MCF 10A (cell line): Measurements from ENCODE around the gene DAGLA. TPM values are rescaled to one million over a fixed set of nuclear protein-coding genes. Genes with fewer than 3 reads are reported as not detected.

Source experiments
- BruUV-seq: library from RNA; stranded (reverse); fragments of 400-500 nt; replicated peaks from 2 replicates; lab custom pipeline; 2021; lab: Mats Ljungman, UMichigan
- CTCF ChIA-PET: fragments of 300-600 bp; sonication (Branson Sonifier 250); formaldehyde crosslinking; extraction: SDS; loops from one replicate; lab custom pipeline; 2021; ENCODE audit warnings: antibody characterized with exemption, inconsistent platforms; lab: Yijun Ruan, JAX
- POLR2A ChIA-PET: fragments of 300-600, 350-650 bp; sonication (Branson Sonifier 250); formaldehyde crosslinking; extraction: SDS; loops from one replicate; lab custom pipeline; 2020; ENCODE audit warnings: antibody characterized with exemption, inconsistent platforms; lab: Yijun Ruan, JAX
- DNase-seq: peaks from one replicate; pipeline ENCODE4 v3.0.0-alpha.2; 2018; ENCODE audit not compliant: unreplicated experiment
- H3K27ac Mint-ChIP-seq: one replicate; pipeline ENCODE4 v1.8.0; 2022; ENCODE audit warnings: mild to moderate bottlenecking, low read depth, mixed read lengths; ENCODE audit not compliant: unreplicated experiment
- H3K27me3 Mint-ChIP-seq: one replicate; pipeline ENCODE4 v1.8.0; 2022; ENCODE audit warnings: mixed read lengths; ENCODE audit not compliant: insufficient read depth, unreplicated experiment
- H3K36me3 Mint-ChIP-seq: one replicate; pipeline ENCODE4 v1.8.0; 2022; ENCODE audit warnings: mild to moderate bottlenecking, moderate library complexity, mixed read lengths; ENCODE audit not compliant: insufficient read depth, unreplicated experiment
- H3K4me1 Mint-ChIP-seq: one replicate; pipeline ENCODE4 v1.8.0; 2022; ENCODE audit warnings: mixed read lengths; ENCODE audit not compliant: insufficient read depth, unreplicated experiment
- H3K4me3 Mint-ChIP-seq: one replicate; pipeline ENCODE4 v1.8.0; 2022; ENCODE audit warnings: mild to moderate bottlenecking, moderate library complexity, mixed read lengths; ENCODE audit not compliant: unreplicated experiment
- H3K9me3 Mint-ChIP-seq: one replicate; pipeline ENCODE4 v1.8.0; 2022; ENCODE audit warnings: mixed read lengths; ENCODE audit not compliant: unreplicated experiment
- CTCF ChIP-seq: fragments of 200-600 bp; IDR thresholded peaks from one replicate; pipeline ENCODE4 v1.8.0; 2022; ENCODE audit warnings: antibody characterized with exemption, mild to moderate bottlenecking; ENCODE audit not compliant: unreplicated experiment
- intact Hi-C: fragments of 100-400 bp; cut with micrococcal nuclease; formaldehyde crosslinking; loops from 2 replicates; pipeline ENCODE4 v1.14.1; 2022
- total RNA-seq: library from RNA; stranded (reverse); gene quantifications from 2 replicates; pipeline ENCODE4 v1.2.3, GENCODE V29; 2022

The DAGLA gene
- total RNA-seq, 1 experiment from 2014 or later = 1.5 TPM

DNA sequence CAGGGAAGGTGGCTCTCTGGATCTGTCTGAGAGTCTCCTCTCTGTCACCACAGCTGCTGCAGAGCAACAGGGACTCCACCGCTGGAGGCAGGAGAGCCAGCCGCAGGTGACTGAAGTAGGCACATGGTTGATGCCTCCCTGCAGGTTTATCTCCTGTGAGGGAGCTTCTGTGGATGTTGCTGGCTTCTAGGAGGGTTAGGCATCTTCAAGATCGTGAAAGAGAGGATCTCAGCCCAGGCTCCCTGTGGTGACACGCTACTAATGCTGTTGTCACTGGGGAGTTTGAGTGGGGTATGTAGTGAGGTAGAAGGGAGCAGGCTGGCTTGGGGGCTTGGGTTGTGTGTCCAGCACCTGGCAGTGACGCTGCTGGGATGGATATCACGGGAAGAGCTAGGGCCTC is 34.1 kb downstream of the DAGLA start:
- H3K27me3 Mint-ChIP-seq = peaks cover 25% of the 10 kb centered on the region
- no peaks in the 10 kb centered on the region for H3K4me1 Mint-ChIP-seq
- TF ChIP-seq CTCF = no peak
- BruUV-seq = no TSS peak
- no peak overlapping the region for H3K4me3 Mint-ChIP-seq
- ChIA-PET CTCF (no interaction called here), POLR2A (no interaction called here)
- no peak for DNase-seq
- intact Hi-C loops = no loop called here
- H3K36me3 Mint-ChIP-seq = no peaks in the 10 kb centered on the region
- no peak overlapping the region for H3K27ac Mint-ChIP-seq
- no peaks in the 10 kb centered on the region for H3K9me3 Mint-ChIP-seq

DNA sequence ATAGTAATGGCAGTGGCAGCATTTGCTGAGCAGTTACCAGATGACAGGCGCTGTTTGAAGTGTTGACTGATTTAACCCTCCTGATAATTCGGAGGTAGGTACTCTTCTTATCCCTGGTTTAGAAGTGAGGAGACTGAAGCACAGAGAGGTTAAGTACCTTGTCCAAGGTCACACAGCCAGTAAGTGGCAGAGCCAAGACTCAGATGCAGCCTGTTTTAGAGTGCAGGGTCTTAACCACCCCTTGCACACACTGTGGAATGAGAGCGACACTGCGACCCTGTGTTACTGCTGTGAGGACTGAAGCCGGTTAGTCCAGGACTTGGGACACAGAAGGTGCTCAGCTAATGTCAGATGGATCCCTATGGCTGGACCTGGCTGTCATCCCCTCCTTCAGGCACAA is 34.7 kb downstream of the DAGLA start:
- no peak for DNase-seq
- Mint-ChIP-seq H3K27ac (no peak overlapping the region), H3K27me3 (peaks cover 25% of the 10 kb centered on the region), H3K4me3 (no peak overlapping the region), H3K36me3 (no peaks in the 10 kb centered on the region), H3K4me1 (no peaks in the 10 kb centered on the region), H3K9me3 (no peaks in the 10 kb centered on the region)
- intact Hi-C loops = no loop called here
- ChIA-PET POLR2A (no interaction called here), CTCF (interaction anchor here (1.6 kb wide), 1 partner anchor 10 kb away, joined by 4 read pairs; no protein-coding TSS in a partner anchor)
- no TSS peak for BruUV-seq
- no peak for TF ChIP-seq CTCF

DNA sequence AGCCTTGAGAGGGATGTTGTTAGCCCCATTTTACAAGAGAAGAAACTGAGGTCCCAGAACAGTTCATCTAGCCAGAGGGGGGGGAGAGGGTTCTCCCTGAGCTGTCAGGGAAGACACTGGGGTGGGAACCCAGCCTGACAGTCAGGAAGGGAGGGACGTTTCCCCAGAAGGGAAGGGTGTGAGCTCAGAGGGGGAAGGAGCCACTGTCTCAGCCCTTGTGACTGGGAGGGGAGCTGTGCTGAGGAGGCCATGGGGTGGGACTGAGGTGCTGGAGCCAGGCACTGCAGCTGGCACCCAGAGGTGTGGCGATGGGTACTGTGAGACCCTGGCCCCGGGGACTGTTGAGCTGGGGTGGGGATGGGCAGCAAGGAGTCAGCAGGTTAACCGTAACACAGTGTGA is 35.7 kb downstream of the DAGLA start:
- Mint-ChIP-seq H3K9me3 (no peaks in the 10 kb centered on the region), H3K27ac (no peak overlapping the region), H3K27me3 (peaks cover 25% of the 10 kb centered on the region), H3K36me3 (no peaks in the 10 kb centered on the region), H3K4me1 (no peaks in the 10 kb centered on the region), H3K4me3 (no peak overlapping the region)
- TF ChIP-seq CTCF = no peak
- intact Hi-C loops = no loop called here
- no peak for DNase-seq
- CTCF ChIA-PET = interaction anchor here (0.6 to 1.6 kb wide), 3 partner anchors 11 to 17 kb away, joined by 3 to 4 read pairs (median 4); no protein-coding TSS in a partner anchor
- POLR2A ChIA-PET = no interaction called here
- no TSS peak for BruUV-seq

GRCh38 chr11:61716478-61717285 is 36.5 kb downstream of the DAGLA start:
- H3K4me1 Mint-ChIP-seq = no peaks in the 10 kb centered on the region
- no TSS peak for BruUV-seq
- H3K27ac Mint-ChIP-seq = no peak overlapping the region
- H3K36me3 Mint-ChIP-seq = no peaks in the 10 kb centered on the region
- no peak for TF ChIP-seq CTCF
- ChIA-PET CTCF (interaction anchor here (0.6 to 1.6 kb wide), 3 partner anchors 12 to 16 kb away, joined by 3 to 4 read pairs (median 4); no protein-coding TSS in a partner anchor), POLR2A (no interaction called here)
- no peak for DNase-seq
- H3K4me3 Mint-ChIP-seq = no peak overlapping the region
- intact Hi-C loops = no loop called here
- peaks cover 25% of the 10 kb centered on the region for H3K27me3 Mint-ChIP-seq
- H3K9me3 Mint-ChIP-seq = no peaks in the 10 kb centered on the region
